GM13976 (cell line): ENCODE measurements around the gene LYPD6B.

Experiments used
- DNase-seq: peaks from one replicate; pipeline ENCODE4 v3.0.0; 2012; ENCODE audit warnings: low spot score
- CTCF ChIP-seq: IDR thresholded peaks from 2 replicates; pipeline ENCODE4 v1.5.1; 2012; ENCODE audit warnings: borderline replicate concordance, mild to moderate bottlenecking; ENCODE audit not compliant: insufficient read depth; ENCODE audit errors: extremely low read depth, missing control alignments, control extremely low read depth
- in situ Hi-C: fragments of 300-500 bp; cut with MboI; formaldehyde crosslinking; loops from one replicate; pipeline ENCODE4 v1.12.0; 2022; ENCODE audit warnings: low sequenced_read_pairs, mixed read lengths, inconsistent platforms; ENCODE audit not compliant: unreplicated experiment

LYPD6B gene

GRCh38 chr2:149028377-149028776 is 10.1 kb upstream of the LYPD6B start:
- in situ Hi-C loops: loop anchor here (10.0 kb wide), 2 partner anchors 286 to 536 kb away; no protein-coding TSS in a partner anchor
- DNase-seq: no peak
- TF ChIP-seq CTCF: no peak

GRCh38 chr2:149028891-149029290 is 9.6 kb upstream of the LYPD6B start:
- TF ChIP-seq CTCF: no peak
- DNase-seq: no peak
- in situ Hi-C loops: loop anchor here (10.0 kb wide), 2 partner anchors 286 to 536 kb away; no protein-coding TSS in a partner anchor

DNA sequence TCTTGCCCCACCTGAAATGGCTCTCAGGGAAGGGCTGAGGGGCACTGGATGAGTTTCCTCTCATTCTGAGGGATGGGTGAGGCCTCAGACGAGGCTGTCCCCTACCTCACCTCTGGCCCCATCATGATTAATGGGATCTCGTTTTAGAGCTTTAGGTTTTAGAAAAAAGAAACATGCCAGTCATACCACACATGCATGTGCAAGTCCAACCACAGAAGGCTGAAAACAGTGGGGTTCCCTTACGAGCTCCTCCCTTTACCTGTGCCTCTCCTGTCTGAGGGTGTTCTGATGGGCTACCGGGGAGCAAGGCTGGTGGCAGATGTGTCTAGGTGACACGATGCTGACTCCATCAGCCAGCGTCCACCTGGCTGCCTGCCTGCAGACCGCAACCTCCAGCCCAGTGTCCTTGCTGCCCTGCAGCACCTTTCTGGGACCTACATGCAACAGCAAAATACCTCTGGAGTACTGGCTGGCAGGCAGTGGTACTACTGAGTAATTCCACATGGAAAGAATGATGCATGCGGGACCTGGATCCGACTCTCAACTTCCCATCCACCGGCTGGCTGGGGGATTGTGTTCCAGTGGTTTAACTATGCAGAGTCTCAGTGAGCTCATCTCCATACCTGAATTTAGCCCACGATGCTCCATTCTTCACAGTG is 9.1 kb upstream of the LYPD6B start:
- in situ Hi-C loops: loop anchor here (10.0 kb wide), 2 partner anchors 285 to 535 kb away; no protein-coding TSS in a partner anchor
- no peak for TF ChIP-seq CTCF
- DNase-seq: no peak

- no peak for DNase-seq
- in situ Hi-C loops: no loop called here
- no peak for TF ChIP-seq CTCF
These were observed 7.1 kb upstream of the LYPD6B start for GRCh38 chr2:149031396-149031795.

- in situ Hi-C loops: no loop called here
- no peak for TF ChIP-seq CTCF
- DNase-seq: no peak
These were observed 4.8 kb upstream of the LYPD6B start for GRCh38 chr2:149033716-149034115.

- TF ChIP-seq CTCF: no peak
- in situ Hi-C loops: no loop called here
- no peak for DNase-seq
These were observed 4.1 kb upstream of the LYPD6B start for GRCh38 chr2:149034406-149034805.
